ENCODE results near the gene CCR6. TPM values are rescaled to one million over a fixed set of nuclear protein-coding genes. Genes with fewer than 3 reads are reported as not detected.

CCR6 gene
- total and polyA plus RNA-seq, 2 donors, result 2.1 to 2.7 TPM

- DNase-seq (ENCODE audit: low read depth in 6 of 9, low spot score in 9 of 9), result no peak
- WGBS, result 95% methylated on average over 8 of the region's 8 CpGs
- H3K36me3 ChIP-seq (ENCODE audit: control insufficient read depth in 2 of 2, insufficient read depth in 2 of 2, low read length in 1 of 2), result no peaks in the 10 kb centered on the region
- no peak overlapping the region for H3K27ac ChIP-seq (ENCODE audit: low read depth in 1 of 2, low read length in 1 of 2)
- H3K4me3 ChIP-seq (ENCODE audit: low read length in 2 of 2), result no peak overlapping the region
- no peaks in the 10 kb centered on the region for H3K27me3 ChIP-seq (ENCODE audit: control insufficient read depth in 2 of 2, insufficient read depth in 1 of 2, low read length in 1 of 2)
- no peaks in the 10 kb centered on the region for H3K9me3 ChIP-seq (ENCODE audit: control insufficient read depth in 2 of 2, insufficient read depth in 1 of 2, low read length in 1 of 2)
- H3K4me1 ChIP-seq (ENCODE audit: control insufficient read depth in 2 of 2, insufficient read depth in 2 of 2, low read length in 2 of 2), result peaks cover 11 to 16% of the 10 kb centered on the region in 2 donors
Measured at GRCh38 chr6:167121335-167121841, 1.5 kb upstream of the CCR6 start.

- DNase-seq (ENCODE audit: low read depth in 6 of 9, low spot score in 9 of 9), result no peak
- peak overlapping the region in 1 of 2 donors; percentile 19 for H3K27ac ChIP-seq (ENCODE audit: low read depth in 1 of 2, low read length in 1 of 2)
- H3K36me3 ChIP-seq (ENCODE audit: control insufficient read depth in 2 of 2, insufficient read depth in 2 of 2, low read length in 1 of 2), result no peaks in the 10 kb centered on the region
- no peaks in the 10 kb centered on the region for H3K27me3 ChIP-seq (ENCODE audit: control insufficient read depth in 2 of 2, insufficient read depth in 1 of 2, low read length in 1 of 2)
- H3K9me3 ChIP-seq (ENCODE audit: control insufficient read depth in 2 of 2, insufficient read depth in 1 of 2, low read length in 1 of 2), result no peaks in the 10 kb centered on the region
- peaks cover 11 to 16% of the 10 kb centered on the region in 2 donors for H3K4me1 ChIP-seq (ENCODE audit: control insufficient read depth in 2 of 2, insufficient read depth in 2 of 2, low read length in 2 of 2)
- WGBS, result 88% methylated on average over 23 of the region's 23 CpGs
- H3K4me3 ChIP-seq (ENCODE audit: low read length in 2 of 2), result no peak overlapping the region
Measured at GRCh38 chr6:167122041-167122826, 662 bp upstream of the CCR6 start.

- H3K27me3 ChIP-seq (ENCODE audit: control insufficient read depth in 2 of 2, insufficient read depth in 1 of 2, low read length in 1 of 2), result no peaks in the 10 kb centered on the region
- H3K4me1 ChIP-seq (ENCODE audit: control insufficient read depth in 2 of 2, insufficient read depth in 2 of 2, low read length in 2 of 2), result peaks cover 3 to 10% of the 10 kb centered on the region in 2 donors
- H3K27ac ChIP-seq (ENCODE audit: low read depth in 1 of 2, low read length in 1 of 2), result no peak overlapping the region
- 97% methylated on average over 5 of the region's 5 CpGs for WGBS
- no peak overlapping the region for H3K4me3 ChIP-seq (ENCODE audit: low read length in 2 of 2)
- no peaks in the 10 kb centered on the region for H3K9me3 ChIP-seq (ENCODE audit: control insufficient read depth in 2 of 2, insufficient read depth in 1 of 2, low read length in 1 of 2)
- H3K36me3 ChIP-seq (ENCODE audit: control insufficient read depth in 2 of 2, insufficient read depth in 2 of 2, low read length in 1 of 2), result no peaks in the 10 kb centered on the region
- no peak for DNase-seq (ENCODE audit: low read depth in 6 of 9, low spot score in 9 of 9)
Measured at GRCh38 chr6:167124753-167125152, 1.9 kb downstream of the CCR6 start.

GRCh38 chr6:167125410-167125809 lies 2.5 kb downstream of the CCR6 start:
- peak overlapping the region in 1 of 2 donors; percentile 20 for H3K27ac ChIP-seq (ENCODE audit: low read depth in 1 of 2, low read length in 1 of 2)
- H3K4me3 ChIP-seq (ENCODE audit: low read length in 2 of 2), result no peak overlapping the region
- WGBS, result 53% methylated on average over 4 of the region's 4 CpGs

GRCh38 chr6:167125855-167126349 lies 3.0 kb downstream of the CCR6 start:
- H3K27ac ChIP-seq (ENCODE audit: low read depth in 1 of 2, low read length in 1 of 2), result no peak overlapping the region
- H3K36me3 ChIP-seq (ENCODE audit: control insufficient read depth in 2 of 2, insufficient read depth in 2 of 2, low read length in 1 of 2), result no peaks in the 10 kb centered on the region
- 96% methylated on average over 3 of the region's 3 CpGs for WGBS
- no peaks in the 10 kb centered on the region for H3K9me3 ChIP-seq (ENCODE audit: control insufficient read depth in 2 of 2, insufficient read depth in 1 of 2, low read length in 1 of 2)
- peaks cover 0 to 2% of the 10 kb centered on the region in 2 donors for H3K4me1 ChIP-seq (ENCODE audit: control insufficient read depth in 2 of 2, insufficient read depth in 2 of 2, low read length in 2 of 2)
- no peak for DNase-seq (ENCODE audit: low read depth in 6 of 9, low spot score in 9 of 9)
- H3K27me3 ChIP-seq (ENCODE audit: control insufficient read depth in 2 of 2, insufficient read depth in 1 of 2, low read length in 1 of 2), result no peaks in the 10 kb centered on the region
- H3K4me3 ChIP-seq (ENCODE audit: low read length in 2 of 2), result no peak overlapping the region

More at GRCh38 chr6:167125410-167125809, 2.5 kb downstream of the CCR6 start:
- Histone ChIP-seq H3K36me3 (ENCODE audit: control insufficient read depth in 2 of 2, insufficient read depth in 2 of 2, low read length in 1 of 2) (no peaks in the 10 kb centered on the region), H3K9me3 (ENCODE audit: control insufficient read depth in 2 of 2, insufficient read depth in 1 of 2, low read length in 1 of 2) (no peaks in the 10 kb centered on the region), H3K4me1 (ENCODE audit: control insufficient read depth in 2 of 2, insufficient read depth in 2 of 2, low read length in 2 of 2) (peaks cover 0 to 3% of the 10 kb centered on the region in 2 donors), H3K27me3 (ENCODE audit: control insufficient read depth in 2 of 2, insufficient read depth in 1 of 2, low read length in 1 of 2) (no peaks in the 10 kb centered on the region)
- DNase-seq (ENCODE audit: low read depth in 6 of 9, low spot score in 9 of 9), result no peak

- WGBS, result 97% methylated on average over 14 of the region's 14 CpGs
- H3K27me3 ChIP-seq (ENCODE audit: control insufficient read depth in 2 of 2, insufficient read depth in 1 of 2, low read length in 1 of 2), result no peaks in the 10 kb centered on the region
- H3K4me3 ChIP-seq (ENCODE audit: low read length in 2 of 2), result no peak overlapping the region
- DNase-seq (ENCODE audit: low read depth in 6 of 9, low spot score in 9 of 9), result no peak
- H3K36me3 ChIP-seq (ENCODE audit: control insufficient read depth in 2 of 2, insufficient read depth in 2 of 2, low read length in 1 of 2), result no peaks in the 10 kb centered on the region
- no peak overlapping the region for H3K27ac ChIP-seq (ENCODE audit: low read depth in 1 of 2, low read length in 1 of 2)
- H3K9me3 ChIP-seq (ENCODE audit: control insufficient read depth in 2 of 2, insufficient read depth in 1 of 2, low read length in 1 of 2), result no peaks in the 10 kb centered on the region
- H3K4me1 ChIP-seq (ENCODE audit: control insufficient read depth in 2 of 2, insufficient read depth in 2 of 2, low read length in 2 of 2), result no peaks in the 10 kb centered on the region
Measured at GRCh38 chr6:167127785-167128531, 5.1 kb downstream of the CCR6 start.

- no peak overlapping the region for H3K4me3 ChIP-seq (ENCODE audit: low read length in 2 of 2)
- DNase-seq (ENCODE audit: low read depth in 6 of 9, low spot score in 9 of 9), result no peak
- no peaks in the 10 kb centered on the region for H3K4me1 ChIP-seq (ENCODE audit: control insufficient read depth in 2 of 2, insufficient read depth in 2 of 2, low read length in 2 of 2)
- no peak overlapping the region for H3K27ac ChIP-seq (ENCODE audit: low read depth in 1 of 2, low read length in 1 of 2)
- WGBS, result 94% methylated on average over 6 of the region's 6 CpGs
- H3K27me3 ChIP-seq (ENCODE audit: control insufficient read depth in 2 of 2, insufficient read depth in 1 of 2, low read length in 1 of 2), result no peaks in the 10 kb centered on the region
- no peaks in the 10 kb centered on the region for H3K36me3 ChIP-seq (ENCODE audit: control insufficient read depth in 2 of 2, insufficient read depth in 2 of 2, low read length in 1 of 2)
- no peaks in the 10 kb centered on the region for H3K9me3 ChIP-seq (ENCODE audit: control insufficient read depth in 2 of 2, insufficient read depth in 1 of 2, low read length in 1 of 2)
Measured at GRCh38 chr6:167129159-167129558, 6.3 kb downstream of the CCR6 start.

- no peaks in the 10 kb centered on the region for H3K9me3 ChIP-seq (ENCODE audit: control insufficient read depth in 2 of 2, insufficient read depth in 1 of 2, low read length in 1 of 2)
- DNase-seq (ENCODE audit: low read depth in 6 of 9, low spot score in 9 of 9), result no peak
- 91% methylated on average over 4 of the region's 4 CpGs for WGBS
- no peaks in the 10 kb centered on the region for H3K27me3 ChIP-seq (ENCODE audit: control insufficient read depth in 2 of 2, insufficient read depth in 1 of 2, low read length in 1 of 2)
- no peak overlapping the region for H3K27ac ChIP-seq (ENCODE audit: low read depth in 1 of 2, low read length in 1 of 2)
- no peaks in the 10 kb centered on the region for H3K36me3 ChIP-seq (ENCODE audit: control insufficient read depth in 2 of 2, insufficient read depth in 2 of 2, low read length in 1 of 2)
- H3K4me3 ChIP-seq (ENCODE audit: low read length in 2 of 2), result no peak overlapping the region
- H3K4me1 ChIP-seq (ENCODE audit: control insufficient read depth in 2 of 2, insufficient read depth in 2 of 2, low read length in 2 of 2), result no peaks in the 10 kb centered on the region
Measured at GRCh38 chr6:167129562-167129961, 6.7 kb downstream of the CCR6 start.
